ENCODE results near the gene BPIFA3.

Gene BPIFA3

GRCh38 chr20:33251496-33251895 lies 34.3 kb downstream of the BPIFA3 start:
- H3K4me3 ChIP-seq (replicated peaks; ENCODE audit: low read depth, low read length) = no peak overlapping the region
- TF ChIP-seq, protein P1, sequence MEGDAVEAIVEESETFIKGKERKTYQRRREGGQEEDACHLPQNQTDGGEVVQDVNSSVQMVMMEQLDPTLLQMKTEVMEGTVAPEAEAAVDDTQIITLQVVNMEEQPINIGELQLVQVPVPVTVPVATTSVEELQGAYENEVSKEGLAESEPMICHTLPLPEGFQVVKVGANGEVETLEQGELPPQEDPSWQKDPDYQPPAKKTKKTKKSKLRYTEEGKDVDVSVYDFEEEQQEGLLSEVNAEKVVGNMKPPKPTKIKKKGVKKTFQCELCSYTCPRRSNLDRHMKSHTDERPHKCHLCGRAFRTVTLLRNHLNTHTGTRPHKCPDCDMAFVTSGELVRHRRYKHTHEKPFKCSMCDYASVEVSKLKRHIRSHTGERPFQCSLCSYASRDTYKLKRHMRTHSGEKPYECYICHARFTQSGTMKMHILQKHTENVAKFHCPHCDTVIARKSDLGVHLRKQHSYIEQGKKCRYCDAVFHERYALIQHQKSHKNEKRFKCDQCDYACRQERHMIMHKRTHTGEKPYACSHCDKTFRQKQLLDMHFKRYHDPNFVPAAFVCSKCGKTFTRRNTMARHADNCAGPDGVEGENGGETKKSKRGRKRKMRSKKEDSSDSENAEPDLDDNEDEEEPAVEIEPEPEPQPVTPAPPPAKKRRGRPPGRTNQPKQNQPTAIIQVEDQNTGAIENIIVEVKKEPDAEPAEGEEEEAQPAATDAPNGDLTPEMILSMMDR (IDR thresholded peaks at IDR 0.05; ENCODE audit: low read length, missing control alignments) = no peak
- no peak for DNase-seq (ENCODE audit: low read depth)

DNA sequence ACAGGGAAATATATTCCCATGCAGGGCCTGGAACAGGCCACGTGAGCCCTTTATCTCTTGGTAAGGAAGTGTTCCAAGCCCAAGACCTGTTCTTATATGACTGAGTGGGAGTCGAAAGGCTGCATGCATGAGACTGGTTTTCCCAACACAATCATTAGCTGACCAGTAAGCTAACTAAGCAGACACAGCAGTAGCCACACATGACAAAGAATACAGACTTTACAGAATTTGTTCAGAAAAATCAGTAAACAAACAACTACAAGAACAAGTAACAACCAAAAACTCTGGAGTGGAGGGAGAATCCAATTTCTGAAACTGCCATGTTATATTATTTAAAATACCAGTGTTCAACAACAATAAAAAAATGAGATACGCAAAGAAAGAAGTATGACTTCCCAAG lies 35.3 kb downstream of the BPIFA3 start:
- H3K4me3 ChIP-seq (replicated peaks; ENCODE audit: low read depth, low read length) = no peak overlapping the region
- DNase-seq (ENCODE audit: low read depth) = no peak
- TF ChIP-seq, protein P1 (IDR thresholded peaks at IDR 0.05; ENCODE audit: low read length, missing control alignments) = no peak

DNA sequence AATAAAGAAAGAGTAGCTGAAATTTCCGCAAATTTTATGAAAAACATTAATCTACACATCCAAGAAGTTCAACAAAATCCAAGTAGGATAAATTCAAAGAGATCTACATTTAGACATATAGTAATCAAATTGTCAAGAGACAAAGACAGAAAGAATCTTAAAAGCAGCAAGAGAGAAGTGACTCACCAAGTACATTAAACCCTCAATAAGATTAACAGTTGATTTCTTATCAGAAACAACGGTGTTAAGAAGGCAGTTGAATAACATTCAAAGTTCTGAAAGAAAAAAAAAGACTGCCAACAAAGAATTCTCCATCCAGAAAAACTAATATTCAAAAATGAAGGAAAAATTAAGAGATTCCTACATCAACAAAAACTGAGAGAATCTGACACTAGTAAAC lies 37.9 kb downstream of the BPIFA3 start:
- DNase-seq (ENCODE audit: low read depth) = no peak
- TF ChIP-seq, protein P1 (IDR thresholded peaks at IDR 0.05; ENCODE audit: low read length, missing control alignments) = no peak
- no peak overlapping the region for H3K4me3 ChIP-seq (replicated peaks; ENCODE audit: low read depth, low read length)

DNA sequence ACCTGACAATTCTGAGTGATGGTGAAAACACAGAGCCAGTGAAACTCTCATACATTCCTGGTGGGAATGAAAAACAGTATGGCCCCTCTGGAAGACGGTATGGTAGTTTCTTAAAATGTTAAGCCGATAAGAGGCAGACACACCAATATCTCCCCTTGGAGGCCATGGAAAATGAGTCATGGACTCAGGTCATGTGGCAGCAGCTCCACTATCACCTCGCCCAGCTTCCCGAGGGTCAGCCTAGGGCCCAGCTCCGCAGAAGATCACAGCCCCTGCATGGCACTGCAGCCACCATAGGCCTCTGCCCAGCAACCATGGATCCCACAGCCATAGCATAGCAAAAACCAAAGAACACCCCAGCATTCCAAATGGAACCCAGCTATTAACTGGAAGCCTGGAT lies 40.1 kb downstream of the BPIFA3 start:
- TF ChIP-seq, protein P1 (IDR thresholded peaks at IDR 0.05; ENCODE audit: low read length, missing control alignments) = no peak

GRCh38 chr20:33259371-33259770 lies 42.2 kb downstream of the BPIFA3 start:
- DNase-seq (ENCODE audit: low read depth) = no peak
- no peak overlapping the region for H3K4me3 ChIP-seq (replicated peaks; ENCODE audit: low read depth, low read length)
- TF ChIP-seq, protein P1 (IDR thresholded peaks at IDR 0.05; ENCODE audit: low read length, missing control alignments) = no peak

More for the DNA sequence above, 40.1 kb downstream of the BPIFA3 start:
- no peak for DNase-seq (ENCODE audit: low read depth)
- no peak overlapping the region for H3K4me3 ChIP-seq (replicated peaks; ENCODE audit: low read depth, low read length)

DNA sequence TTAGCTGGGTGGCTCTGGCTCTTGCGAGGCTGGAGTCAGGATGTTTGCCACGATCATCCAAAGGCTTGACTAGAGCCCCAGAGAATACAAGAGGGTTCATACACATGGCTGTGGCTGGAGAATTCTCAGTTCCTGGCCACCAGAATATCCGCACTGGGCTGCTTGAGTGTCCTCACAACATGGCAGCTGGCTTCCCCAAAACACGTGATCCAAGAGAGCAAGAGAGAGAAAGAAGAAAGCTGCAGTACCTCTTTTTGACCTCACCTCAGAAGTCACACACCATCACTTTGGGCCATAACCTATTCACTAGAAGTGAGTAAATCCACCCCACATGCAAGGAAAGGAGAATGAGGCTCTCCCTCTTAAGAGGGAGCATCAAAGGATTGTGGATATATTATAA lies 44.3 kb downstream of the BPIFA3 start:
- H3K4me3 ChIP-seq (replicated peaks; ENCODE audit: low read depth, low read length) = no peak overlapping the region
- TF ChIP-seq, protein P1 (IDR thresholded peaks at IDR 0.05; ENCODE audit: low read length, missing control alignments) = no peak
- no peak for DNase-seq (ENCODE audit: low read depth)

DNA sequence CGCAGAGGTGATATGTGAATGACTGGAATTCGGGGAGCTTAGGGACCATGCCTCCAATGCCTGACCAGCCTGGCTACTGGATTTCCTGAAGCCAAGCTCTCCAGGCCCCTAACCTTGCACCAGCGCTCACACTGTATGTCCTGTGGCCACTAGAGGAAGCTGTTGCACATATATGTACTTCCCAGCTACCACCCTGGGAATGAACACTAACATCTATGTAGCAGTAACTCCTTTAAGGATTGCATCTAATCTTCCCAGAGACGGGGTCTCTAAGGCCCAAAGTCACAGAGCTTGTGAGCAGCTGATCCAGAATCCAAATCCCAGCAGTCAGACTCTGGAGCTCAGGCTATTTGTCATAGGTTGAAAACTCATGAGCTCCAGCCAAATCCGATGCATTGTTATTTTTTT lies 45.5 kb downstream of the BPIFA3 start:
- TF ChIP-seq, protein P1 (IDR thresholded peaks at IDR 0.05; ENCODE audit: low read length, missing control alignments) = peak; percentile 74
- DNase-seq (ENCODE audit: low read depth) = peak; percentile 65
- no peak overlapping the region for H3K4me3 ChIP-seq (replicated peaks; ENCODE audit: low read depth, low read length)
